IPS-18a (cell line): ENCODE data around the gene SLC39A11.

Experiments
- H3K27ac ChIP-seq: one replicate; pipeline ENCODE4 v1.5.1; 2013; ENCODE audit warnings: low read length
- H3K27me3 ChIP-seq: one replicate; pipeline ENCODE4 v1.6.1; 2013; ENCODE audit warnings: mild to moderate bottlenecking, low read length; ENCODE audit not compliant: control insufficient read depth, insufficient read depth
- H3K36me3 ChIP-seq: one replicate; pipeline ENCODE4 v1.6.1; 2013; ENCODE audit warnings: low read depth, low read length; ENCODE audit not compliant: control insufficient read depth
- H3K4me1 ChIP-seq: one replicate; pipeline ENCODE4 v1.6.1; 2013; ENCODE audit warnings: low read depth, low read length; ENCODE audit not compliant: control insufficient read depth
- H3K4me3 ChIP-seq: one replicate; pipeline ENCODE4 v1.5.1; 2013; ENCODE audit warnings: low read length
- H3K9ac ChIP-seq: one replicate; pipeline ENCODE4 v1.6.1; 2013; ENCODE audit warnings: mild to moderate bottlenecking, low read length, moderate library complexity
- H3K9me3 ChIP-seq: one replicate; pipeline ENCODE4 v1.6.1; 2013; ENCODE audit warnings: low read depth, low read length; ENCODE audit not compliant: control insufficient read depth

The SLC39A11 gene

DNA sequence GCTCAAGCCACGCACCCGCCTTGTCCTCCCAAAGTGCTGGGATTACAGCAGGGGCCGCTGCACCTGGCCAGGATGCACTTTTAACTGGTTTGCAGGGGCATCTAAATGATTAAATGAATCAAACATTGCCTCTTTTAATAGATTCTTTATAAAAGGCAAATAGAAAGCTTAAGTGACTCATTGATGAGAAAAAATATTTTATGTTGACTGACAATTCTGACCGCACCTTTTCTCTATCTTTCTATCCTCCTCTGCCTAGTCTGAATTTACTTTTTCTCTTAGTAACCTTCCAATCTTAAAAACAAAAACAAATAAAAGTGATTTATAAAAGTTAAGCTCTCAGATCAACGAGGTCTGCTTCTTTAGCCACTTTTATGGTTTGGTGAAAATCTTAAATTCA lies 35.3 kb downstream of the SLC39A11 start:
- H3K4me1 ChIP-seq: no peaks in the 10 kb centered on the region
- H3K27me3 ChIP-seq: no peaks in the 10 kb centered on the region
- no peak overlapping the region for H3K27ac ChIP-seq
- H3K4me3 ChIP-seq: no peak overlapping the region
- H3K36me3 ChIP-seq: no peaks in the 10 kb centered on the region
- H3K9me3 ChIP-seq: no peaks in the 10 kb centered on the region
- H3K9ac ChIP-seq: no peak overlapping the region

DNA sequence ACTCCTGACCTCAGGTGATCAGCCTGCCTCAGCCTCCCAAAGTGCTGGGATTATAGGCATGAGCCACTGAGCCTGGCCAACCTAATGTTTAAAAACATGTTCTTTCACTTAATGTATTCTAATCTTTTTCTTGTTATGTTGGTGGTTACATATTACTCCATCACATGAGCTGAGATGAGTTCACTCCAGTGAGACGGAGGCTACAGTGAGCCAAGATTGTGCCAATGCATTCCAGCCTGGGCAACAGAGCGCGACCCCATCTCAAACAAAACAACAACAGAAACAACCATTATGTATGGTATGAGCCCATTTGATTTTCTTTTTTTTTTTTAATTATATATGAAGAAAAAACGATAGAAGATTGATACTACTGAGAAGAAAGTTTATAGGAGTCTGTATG lies 39.6 kb downstream of the SLC39A11 start:
- H3K9me3 ChIP-seq: no peaks in the 10 kb centered on the region
- H3K27me3 ChIP-seq: no peaks in the 10 kb centered on the region
- no peak overlapping the region for H3K4me3 ChIP-seq
- no peak overlapping the region for H3K27ac ChIP-seq
- no peaks in the 10 kb centered on the region for H3K36me3 ChIP-seq
- no peaks in the 10 kb centered on the region for H3K4me1 ChIP-seq
- no peak overlapping the region for H3K9ac ChIP-seq

DNA sequence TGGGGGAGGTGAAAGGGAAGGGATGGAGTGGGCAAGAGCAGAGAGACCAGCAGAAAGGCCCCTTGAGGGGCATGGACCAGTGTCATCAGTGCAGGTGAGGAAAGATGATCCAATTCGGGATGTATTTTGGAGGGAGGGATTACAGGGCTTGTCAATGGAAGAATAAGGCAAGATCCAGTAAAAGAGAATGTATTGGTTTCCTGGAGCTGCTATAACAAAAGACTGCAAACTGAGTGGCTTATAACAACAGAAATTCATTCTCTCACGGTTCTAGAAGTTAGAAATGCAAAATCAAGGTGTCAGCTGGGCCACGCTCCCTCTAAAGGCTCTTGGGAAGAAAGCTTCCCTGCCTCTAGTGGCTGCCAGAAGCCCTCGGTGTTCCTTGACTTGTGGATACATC lies 41.7 kb downstream of the SLC39A11 start:
- Histone ChIP-seq H3K9ac (no peak overlapping the region), H3K27ac (no peak overlapping the region), H3K27me3 (no peaks in the 10 kb centered on the region), H3K9me3 (no peaks in the 10 kb centered on the region), H3K4me1 (no peaks in the 10 kb centered on the region), H3K36me3 (no peaks in the 10 kb centered on the region), H3K4me3 (no peak overlapping the region)

DNA sequence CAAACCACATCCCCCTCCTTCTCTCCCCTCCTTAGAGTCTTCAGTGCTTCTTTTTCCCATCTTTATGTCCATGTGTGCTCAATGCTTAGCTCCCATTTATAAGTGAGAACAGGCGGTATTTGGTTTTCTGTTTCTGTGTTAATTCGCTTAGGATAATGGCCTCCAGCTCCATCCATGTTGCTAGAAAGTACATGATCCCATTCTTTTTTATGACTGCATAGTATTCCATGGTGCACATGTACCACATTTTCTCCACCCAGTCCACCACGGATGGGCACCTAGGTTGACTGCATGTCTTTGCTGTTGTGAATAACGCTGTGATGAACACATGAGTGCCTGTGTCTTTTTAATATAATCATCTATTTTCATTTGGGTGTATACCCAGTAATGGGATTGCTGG lies 44.3 kb downstream of the SLC39A11 start:
- Histone ChIP-seq H3K9ac (no peak overlapping the region), H3K9me3 (no peaks in the 10 kb centered on the region), H3K27me3 (no peaks in the 10 kb centered on the region), H3K4me3 (no peak overlapping the region), H3K27ac (no peak overlapping the region), H3K4me1 (no peaks in the 10 kb centered on the region), H3K36me3 (no peaks in the 10 kb centered on the region)

DNA sequence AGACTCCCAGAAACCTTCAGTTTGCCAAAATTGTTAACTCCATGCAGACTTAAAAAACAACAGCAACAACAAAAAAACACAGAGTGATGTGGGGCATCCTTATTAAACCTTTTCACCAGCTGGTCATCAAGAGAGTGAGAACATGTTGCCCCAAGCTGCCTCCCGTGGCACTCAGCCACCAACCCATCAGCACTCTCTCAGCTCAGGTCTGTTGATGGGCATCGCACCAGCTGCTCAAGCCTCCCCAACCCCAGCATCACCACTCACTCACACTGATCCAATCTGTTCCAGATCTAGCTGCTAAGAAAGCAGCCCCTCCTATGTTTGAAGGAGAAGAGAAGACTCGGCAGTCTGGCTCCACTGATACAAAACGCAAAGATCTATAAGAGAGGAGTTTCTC lies 46.8 kb downstream of the SLC39A11 start:
- no peaks in the 10 kb centered on the region for H3K9me3 ChIP-seq
- H3K36me3 ChIP-seq: no peaks in the 10 kb centered on the region
- no peaks in the 10 kb centered on the region for H3K27me3 ChIP-seq
- no peak overlapping the region for H3K4me3 ChIP-seq
- no peaks in the 10 kb centered on the region for H3K4me1 ChIP-seq
- no peak overlapping the region for H3K27ac ChIP-seq
- no peak overlapping the region for H3K9ac ChIP-seq

DNA sequence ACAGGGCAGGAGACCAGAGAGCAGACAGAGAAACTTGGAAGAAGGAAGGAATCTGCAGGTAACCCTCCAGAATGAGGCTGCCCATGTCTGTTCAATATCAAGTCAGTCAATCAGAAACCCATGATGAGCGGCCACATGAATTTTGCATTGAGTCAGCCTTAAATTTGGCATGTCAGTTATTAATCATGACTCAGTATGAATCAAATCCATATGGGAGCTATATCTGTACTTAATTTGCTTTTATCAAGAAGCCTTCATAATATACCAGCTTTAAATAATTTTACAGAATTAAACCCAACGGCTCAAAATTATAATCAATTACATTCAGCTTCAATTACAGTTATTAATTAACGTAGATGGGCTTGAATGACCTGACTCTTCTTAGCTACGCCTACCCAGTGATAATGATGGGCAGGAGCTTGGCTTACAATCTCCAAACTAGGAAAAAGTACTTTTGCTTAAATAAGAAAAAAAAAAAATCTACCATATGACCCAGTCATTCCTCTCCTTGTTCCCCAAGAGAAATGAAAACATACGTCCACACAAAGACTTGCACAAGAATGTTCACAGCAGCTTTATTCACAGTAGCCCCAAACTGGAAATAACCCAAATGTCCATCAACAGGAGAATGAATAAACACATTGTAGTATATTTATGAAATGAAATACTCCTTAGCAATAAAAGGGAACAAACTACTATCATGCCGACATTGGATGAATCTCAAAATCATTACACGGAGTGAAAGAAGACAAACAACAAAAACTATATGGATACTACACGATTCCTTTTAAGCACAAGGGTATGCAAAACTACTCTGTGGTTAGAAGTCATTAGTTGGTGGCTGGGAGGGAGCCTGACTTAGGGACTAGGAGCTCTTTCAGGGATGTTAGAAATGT lies 48.6 kb downstream of the SLC39A11 start:
- Histone ChIP-seq H3K4me1 (no peaks in the 10 kb centered on the region), H3K36me3 (no peaks in the 10 kb centered on the region), H3K4me3 (no peak overlapping the region), H3K9ac (no peak overlapping the region), H3K27ac (no peak overlapping the region), H3K9me3 (no peaks in the 10 kb centered on the region), H3K27me3 (no peaks in the 10 kb centered on the region)

DNA sequence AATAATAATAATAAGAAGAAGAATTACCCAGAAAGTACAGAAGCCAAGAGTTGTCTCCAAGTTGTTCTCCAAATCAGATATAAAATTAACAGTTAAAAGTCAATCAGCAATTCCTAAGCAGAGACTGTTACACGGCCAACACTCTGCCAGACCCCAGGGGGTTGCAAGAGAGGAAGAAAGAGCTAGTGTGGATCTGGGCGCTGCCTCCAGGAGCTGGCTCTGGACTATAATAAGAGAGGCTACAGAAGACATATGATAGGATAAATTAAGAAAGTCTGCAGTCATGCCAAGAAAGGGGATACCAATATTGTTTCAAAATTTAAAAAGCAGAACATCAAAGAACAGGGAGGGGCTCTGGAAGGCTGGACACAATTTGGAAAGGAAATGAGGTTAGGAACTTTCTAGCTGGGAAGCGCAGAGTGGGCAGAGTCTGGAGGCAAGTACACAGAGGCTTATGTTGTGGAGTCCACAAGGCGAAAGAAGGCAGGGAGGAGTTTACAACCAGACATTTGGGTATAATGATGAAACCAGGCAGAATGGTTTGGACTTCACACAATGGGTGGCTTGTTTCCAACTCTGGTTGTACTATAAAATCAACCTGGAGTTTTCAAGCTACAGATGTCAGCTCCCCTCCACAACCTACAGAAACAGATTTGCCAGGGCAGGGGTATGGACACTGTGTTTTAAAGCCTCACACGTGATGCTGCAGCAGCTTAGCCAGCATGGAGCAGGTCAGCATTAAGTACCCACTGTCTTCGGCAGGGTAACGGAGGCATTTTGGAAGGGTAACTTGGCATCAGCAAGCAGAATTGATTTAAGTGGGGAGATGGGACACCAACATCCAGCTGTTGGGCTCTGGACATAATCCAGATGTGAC lies 49.4 kb downstream of the SLC39A11 start:
- H3K27me3 ChIP-seq: no peaks in the 10 kb centered on the region
- H3K27ac ChIP-seq: no peak overlapping the region
- no peaks in the 10 kb centered on the region for H3K36me3 ChIP-seq
- H3K9ac ChIP-seq: no peak overlapping the region
- no peak overlapping the region for H3K4me3 ChIP-seq
- no peaks in the 10 kb centered on the region for H3K4me1 ChIP-seq
- H3K9me3 ChIP-seq: no peaks in the 10 kb centered on the region

DNA sequence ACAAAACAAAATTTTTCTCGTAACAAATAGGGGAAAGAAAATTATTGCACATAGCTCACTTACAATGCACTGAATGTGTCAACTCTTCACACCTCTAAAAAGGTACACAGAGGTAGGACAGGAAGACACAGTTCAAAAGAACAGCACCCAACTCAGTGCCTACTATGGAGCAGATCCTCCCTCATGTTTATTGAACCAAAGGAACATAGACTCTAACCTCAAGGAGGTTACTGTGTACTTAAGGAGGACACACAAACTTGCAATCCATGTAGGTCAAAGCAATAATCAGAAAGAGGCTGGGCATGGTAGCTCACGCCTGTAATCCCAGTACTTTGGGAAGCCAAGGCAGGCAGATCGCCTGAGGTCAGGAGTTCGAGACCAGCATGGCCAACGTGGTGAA lies 50.3 kb downstream of the SLC39A11 start:
- H3K36me3 ChIP-seq: no peaks in the 10 kb centered on the region
- H3K4me3 ChIP-seq: no peak overlapping the region
- no peaks in the 10 kb centered on the region for H3K9me3 ChIP-seq
- no peaks in the 10 kb centered on the region for H3K4me1 ChIP-seq
- H3K27me3 ChIP-seq: no peaks in the 10 kb centered on the region
- H3K27ac ChIP-seq: no peak overlapping the region
- no peak overlapping the region for H3K9ac ChIP-seq

DNA sequence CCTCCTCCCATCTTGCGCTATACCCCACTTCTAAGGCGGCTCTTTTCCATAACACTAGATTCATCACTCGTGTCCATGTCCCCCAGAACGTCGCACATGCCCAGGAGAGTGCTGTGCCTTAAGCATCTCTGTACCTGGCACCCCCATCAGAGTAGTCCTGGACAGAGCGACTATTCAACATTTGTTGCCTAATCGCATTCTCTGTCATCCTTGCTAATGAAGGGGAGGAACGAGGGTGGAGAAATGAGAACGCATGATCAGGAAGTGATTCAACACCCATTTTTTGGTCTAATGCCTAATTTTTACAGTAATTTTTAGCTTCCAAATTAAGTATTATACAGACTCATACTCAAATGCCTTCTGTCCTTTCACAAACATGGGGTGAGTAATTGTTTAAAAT lies 53.2 kb downstream of the SLC39A11 start:
- H3K36me3 ChIP-seq: no peaks in the 10 kb centered on the region
- H3K27ac ChIP-seq: no peak overlapping the region
- H3K4me1 ChIP-seq: no peaks in the 10 kb centered on the region
- no peak overlapping the region for H3K9ac ChIP-seq
- H3K9me3 ChIP-seq: no peaks in the 10 kb centered on the region
- H3K27me3 ChIP-seq: no peaks in the 10 kb centered on the region
- no peak overlapping the region for H3K4me3 ChIP-seq

DNA sequence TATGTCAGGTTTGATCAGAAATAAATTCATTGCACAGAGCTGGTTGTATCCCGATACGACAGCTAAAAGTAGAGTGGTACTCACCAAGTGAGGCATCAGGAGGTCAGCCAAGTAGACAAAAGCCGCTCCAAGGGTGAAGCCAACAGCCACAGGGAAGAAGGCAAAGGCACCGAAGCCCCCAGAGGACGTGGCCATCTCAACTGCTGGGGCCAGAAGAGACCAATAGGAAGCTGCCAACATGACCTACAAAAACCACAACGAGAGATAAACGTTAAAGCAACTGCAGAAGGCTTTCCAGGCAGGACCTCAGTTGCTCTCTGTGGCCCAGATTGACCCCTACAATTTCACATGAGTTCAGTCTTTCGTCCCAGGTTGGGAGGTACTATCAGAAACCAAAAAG lies 61.0 kb downstream of the SLC39A11 start:
- Histone ChIP-seq H3K27me3 (no peaks in the 10 kb centered on the region), H3K27ac (no peak overlapping the region), H3K36me3 (peaks cover 3% of the 10 kb centered on the region), H3K4me3 (no peak overlapping the region), H3K9ac (no peak overlapping the region), H3K4me1 (no peaks in the 10 kb centered on the region), H3K9me3 (no peaks in the 10 kb centered on the region)

DNA sequence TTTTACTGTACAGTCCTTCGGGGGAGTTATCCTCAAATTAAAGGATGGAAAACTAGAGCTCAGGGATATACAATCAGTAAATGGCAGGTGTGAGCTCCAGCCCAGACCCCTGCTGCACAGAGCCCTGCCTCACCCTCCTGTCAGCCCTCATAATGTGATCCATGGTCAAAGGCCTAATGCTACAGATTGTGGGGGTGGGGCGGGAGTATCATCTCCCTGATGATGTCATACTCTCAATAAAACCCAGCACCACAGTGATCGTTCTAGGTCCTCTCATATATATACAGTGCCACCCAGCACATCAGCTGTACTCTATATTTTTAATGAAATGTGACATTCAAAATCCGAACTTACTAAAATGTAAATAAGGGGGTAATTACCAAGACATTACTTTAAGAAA lies 61.5 kb downstream of the SLC39A11 start:
- H3K27ac ChIP-seq: no peak overlapping the region
- H3K36me3 ChIP-seq: peaks cover 3% of the 10 kb centered on the region
- H3K9me3 ChIP-seq: no peaks in the 10 kb centered on the region
- no peaks in the 10 kb centered on the region for H3K27me3 ChIP-seq
- H3K9ac ChIP-seq: no peak overlapping the region
- no peak overlapping the region for H3K4me3 ChIP-seq
- no peaks in the 10 kb centered on the region for H3K4me1 ChIP-seq
